ENCODE measurements around the gene ELMO3.
A peak's percentile ranks its signal among the peaks of the same experiment; 100 is the strongest.

The ELMO3 gene, protein sequence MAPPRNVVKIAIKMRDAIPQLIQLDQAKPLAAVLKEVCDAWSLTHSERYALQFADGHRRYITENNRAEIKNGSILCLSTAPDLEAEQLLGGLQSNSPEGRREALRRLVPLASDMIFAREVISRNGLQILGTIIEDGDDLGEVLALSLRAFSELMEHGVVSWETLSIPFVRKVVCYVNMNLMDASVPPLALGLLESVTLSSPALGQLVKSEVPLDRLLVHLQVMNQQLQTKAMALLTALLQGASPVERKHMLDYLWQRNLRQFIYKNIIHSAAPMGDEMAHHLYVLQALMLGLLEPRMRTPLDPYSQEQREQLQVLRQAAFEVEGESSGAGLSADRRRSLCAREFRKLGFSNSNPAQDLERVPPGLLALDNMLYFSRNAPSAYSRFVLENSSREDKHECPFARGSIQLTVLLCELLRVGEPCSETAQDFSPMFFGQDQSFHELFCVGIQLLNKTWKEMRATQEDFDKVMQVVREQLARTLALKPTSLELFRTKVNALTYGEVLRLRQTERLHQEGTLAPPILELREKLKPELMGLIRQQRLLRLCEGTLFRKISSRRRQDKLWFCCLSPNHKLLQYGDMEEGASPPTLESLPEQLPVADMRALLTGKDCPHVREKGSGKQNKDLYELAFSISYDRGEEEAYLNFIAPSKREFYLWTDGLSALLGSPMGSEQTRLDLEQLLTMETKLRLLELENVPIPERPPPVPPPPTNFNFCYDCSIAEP

DNA sequence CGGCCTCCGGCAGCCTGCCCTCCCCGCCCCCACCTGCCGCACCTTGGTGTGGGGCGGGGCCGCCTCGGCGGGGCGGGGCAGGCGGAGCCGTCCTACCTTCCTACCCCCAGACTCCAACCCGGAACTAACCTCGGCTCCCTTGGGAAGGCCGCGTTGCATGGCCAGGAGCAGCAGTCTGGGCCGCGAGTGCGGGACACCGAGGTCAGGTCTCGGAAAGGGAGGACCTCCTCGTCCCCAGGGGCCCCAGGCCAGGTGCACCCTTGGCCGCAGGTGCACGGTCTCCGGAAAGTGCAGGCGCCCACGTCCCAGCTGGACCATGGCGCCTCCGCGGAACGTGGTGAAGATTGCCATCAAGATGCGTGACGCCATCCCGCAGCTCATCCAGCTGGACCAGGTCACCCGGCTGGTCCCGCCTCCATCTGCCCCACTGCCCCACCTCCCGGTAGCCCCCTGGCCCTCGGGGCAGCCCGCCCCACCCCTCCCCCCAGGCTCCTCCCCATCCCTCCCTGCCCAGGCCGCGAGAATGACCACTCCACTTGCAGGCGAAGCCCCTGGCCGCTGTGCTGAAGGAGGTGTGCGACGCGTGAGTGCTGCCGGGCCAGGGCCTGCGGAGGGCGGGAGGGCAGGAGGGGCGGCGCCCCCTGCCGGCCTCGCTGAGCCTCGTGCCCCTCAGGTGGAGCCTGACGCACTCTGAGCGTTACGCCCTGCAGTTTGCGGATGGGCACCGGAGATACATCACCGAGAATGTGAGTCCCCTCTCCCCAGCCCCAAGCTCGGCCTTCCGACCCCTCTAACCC, at the start of gene ELMO3:
ELMO3 (plus strand) TSS at position 121 of the 797 bp plus-strand sequence; CDS start at position 317, 196 bp downstream.
- peak in 8 of 42 donors; percentile 23 to 57 (median 35) for DNase-seq
- intact Hi-C loops (cut with DNase I), result no loop called here

DNA sequence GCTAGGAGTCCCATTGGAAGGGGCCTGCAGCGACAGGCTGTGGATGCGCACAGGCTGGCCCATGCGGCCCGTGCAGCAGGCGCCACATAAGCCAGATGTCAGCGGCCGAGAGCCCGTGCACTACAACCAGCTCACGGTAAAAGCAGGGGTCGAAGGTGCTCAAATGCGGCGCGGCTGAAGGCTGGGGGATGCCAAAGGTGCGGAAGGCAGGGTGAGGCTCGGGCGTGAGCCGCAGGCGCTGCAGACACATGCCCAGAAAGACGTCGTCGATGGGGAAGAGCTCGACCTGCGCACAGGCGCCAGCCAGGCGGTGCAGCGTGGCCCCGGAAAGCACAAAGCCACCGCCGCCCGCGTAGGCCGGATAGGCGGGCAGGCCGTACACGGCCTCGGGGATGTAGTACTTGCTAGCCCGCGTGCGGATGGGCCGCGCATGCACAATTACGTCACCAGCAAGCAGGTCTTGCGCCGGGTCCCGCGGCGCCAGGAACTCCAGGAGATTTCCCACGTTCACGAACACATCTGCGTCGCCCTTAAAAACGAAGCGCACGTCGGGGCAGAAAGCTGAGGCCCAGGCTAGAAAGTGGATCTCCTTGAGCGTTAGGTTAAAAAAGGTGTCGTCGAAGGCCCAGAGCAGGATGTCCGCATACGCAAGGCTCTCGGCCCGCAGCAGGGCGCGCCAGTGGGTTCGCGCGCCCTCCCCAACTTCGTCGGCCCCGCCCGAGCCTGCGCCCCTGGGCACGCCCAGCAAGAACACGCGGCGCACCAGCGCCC, 49.5 kb upstream of the ELMO3 start:
- intact Hi-C loops (cut with DNase I), result loop anchor here (10.0 kb wide), 3 partner anchors 45 to 205 kb away; partner anchors contain the start of gene PHAF1
- peak in 1 of 42 donors; percentile 15 for DNase-seq

DNA sequence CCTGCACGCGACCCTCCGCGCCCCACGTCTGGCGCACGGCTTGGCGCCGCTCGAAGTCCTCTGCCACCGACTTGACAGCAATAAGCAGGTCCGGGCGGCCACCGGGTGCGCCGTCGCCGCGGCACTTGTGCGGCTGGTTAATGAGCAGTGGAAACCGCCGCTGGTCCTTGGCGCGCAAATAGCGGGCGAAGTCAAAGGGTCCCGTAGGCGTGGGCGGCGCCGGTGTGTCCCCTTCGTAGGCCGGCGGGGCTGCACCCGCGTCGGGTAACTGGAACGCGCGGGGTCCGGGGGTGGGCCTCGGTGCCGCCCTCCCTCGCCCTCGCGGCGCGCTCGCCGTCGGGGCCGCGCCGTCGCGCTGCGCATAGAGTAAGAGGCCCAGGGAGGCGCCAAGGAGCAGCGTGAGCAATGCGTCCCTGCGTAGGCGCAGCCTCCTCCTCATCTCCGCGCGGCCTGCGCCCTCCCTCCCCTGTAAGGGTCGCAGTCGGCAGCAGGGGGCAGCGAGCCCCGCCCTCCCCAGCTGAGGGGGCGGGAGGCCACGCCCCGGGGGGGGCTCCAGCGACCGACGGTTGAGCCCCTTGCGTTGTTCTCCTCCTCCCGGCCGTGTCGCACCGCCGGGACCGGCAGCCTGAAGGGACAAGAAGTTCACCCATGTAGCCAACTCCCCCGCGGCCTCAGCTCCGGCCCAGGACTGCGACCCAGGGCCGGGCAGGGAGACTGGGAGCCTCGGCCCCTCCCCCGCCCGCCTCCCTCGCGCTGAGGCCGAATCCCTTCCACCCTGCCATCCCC, 48.7 kb upstream of the ELMO3 start:
- peak in 7 of 42 donors; percentile 30 to 48 (median 47) for DNase-seq
- intact Hi-C loops (cut with DNase I), result loop anchor here (10.0 kb wide), 3 partner anchors 45 to 205 kb away; partner anchors contain the start of gene PHAF1

DNA sequence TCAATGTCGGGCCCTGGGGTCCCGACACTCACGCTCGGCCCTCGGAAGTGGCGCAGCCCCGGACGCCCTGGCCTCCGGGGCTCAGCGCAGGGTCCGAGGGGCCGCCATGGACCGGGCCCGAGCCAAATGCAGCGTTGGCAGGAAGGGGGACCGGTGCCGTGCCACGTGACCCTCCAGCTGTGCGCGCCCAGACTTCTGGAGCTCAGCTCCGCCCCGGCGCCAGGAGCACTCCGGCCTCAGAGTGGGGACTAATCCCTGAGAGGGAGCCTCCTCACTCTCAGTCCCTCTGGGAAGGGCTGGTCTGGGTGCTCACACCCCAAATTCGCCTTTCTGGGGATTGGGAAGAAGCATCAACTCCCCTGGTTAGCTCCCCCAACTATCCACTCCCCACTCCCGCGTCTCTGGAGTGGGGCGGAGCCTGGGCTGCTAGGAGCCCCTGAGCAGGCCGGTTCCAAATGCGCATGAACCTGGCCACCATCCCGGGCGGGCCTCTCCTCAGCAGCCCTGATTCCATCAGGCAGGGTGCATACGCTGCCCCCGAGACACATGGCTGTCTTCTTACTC, 48.0 kb upstream of the ELMO3 start, which contains the start of gene B3GNT9:
B3GNT9 (minus strand) TSS at position 166 of the 564 bp plus-strand sequence. CDS start 513 bp downstream, outside the sequence.
- peak in 40 of 42 donors; percentile 44 to 86 (median 70) for DNase-seq
- intact Hi-C loops (cut with DNase I), result loop anchor here (10.0 kb wide), 3 partner anchors 46 to 206 kb away; partner anchors contain the start of gene PHAF1

DNA sequence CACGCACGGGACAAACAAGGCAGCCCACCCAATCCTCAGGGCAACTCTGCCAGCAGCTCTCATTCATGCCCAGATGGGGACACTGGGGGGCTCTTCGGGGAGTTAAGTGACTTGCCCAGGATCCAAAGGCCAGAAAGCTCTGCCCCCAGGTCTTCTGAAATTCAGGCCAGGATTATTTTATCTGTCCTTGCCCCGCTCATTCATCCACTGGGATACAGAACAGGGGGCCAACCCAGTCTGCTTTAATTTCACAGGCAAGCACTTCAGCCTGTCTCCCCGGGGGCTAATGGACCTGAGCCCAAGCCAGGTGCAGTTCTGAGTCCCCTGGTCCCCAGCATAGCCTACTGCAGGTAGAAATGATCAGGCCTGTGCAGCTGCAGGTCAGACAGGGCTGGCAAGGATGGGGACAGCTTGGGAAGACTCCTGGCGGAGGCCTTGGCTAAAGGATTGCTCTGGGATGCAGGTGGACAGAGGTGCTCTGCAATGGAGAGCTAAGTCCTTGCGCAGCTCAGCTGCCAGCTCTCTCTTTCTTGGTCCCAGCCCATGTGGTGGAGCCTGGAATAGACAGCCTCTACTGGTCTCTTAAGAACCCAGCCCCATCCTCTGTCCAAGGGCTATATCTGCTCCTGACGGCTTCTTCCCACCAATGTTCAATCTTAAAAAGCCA, 47.4 kb upstream of the ELMO3 start:
- DNase-seq, result no peak
- intact Hi-C loops (cut with DNase I), result loop anchor here (10.0 kb wide), 3 partner anchors 47 to 207 kb away; partner anchors contain the start of gene PHAF1

DNA sequence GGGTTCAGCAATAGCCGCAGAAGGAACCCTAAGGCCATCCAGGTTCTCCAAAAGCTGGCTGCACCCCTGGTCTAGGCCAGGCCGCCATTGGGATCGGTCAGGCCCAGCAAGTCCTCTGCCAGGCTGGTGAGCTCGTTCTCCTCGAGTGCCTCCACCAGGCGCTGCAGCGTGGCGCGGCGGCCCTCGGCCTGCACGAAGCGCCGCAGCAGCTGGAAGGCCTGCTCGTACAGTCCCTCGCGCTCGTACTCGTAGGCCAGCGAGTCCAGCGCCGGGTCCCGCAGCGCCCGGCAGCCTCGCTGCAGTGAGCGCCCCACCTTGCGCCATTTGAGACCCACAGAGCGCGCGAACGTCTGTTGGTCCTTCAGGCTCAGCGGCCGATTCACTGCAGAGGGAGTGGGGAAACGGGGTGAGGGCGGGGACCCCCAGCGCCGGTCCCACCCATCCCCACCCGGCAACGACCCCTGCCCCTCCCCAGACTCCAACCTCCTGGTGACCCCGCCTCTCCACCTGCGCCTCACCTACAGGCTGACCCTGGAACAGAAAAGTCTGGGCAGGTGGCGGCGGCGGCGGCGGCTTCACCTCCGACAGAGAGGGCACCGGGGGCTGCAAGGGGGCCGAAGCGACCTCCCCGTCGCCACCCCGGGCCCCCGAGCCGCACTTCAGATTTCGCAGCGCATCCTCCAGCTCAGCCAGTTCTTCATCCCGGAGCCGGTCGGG, 44.2 kb upstream of the ELMO3 start:
- peak in 1 of 42 donors; percentile 15 for DNase-seq
- intact Hi-C loops (cut with DNase I), result loop anchor here (2.0 to 10.0 kb wide), 4 partner anchors 50 to 210 kb away; partner anchors contain the start of gene PHAF1

DNA sequence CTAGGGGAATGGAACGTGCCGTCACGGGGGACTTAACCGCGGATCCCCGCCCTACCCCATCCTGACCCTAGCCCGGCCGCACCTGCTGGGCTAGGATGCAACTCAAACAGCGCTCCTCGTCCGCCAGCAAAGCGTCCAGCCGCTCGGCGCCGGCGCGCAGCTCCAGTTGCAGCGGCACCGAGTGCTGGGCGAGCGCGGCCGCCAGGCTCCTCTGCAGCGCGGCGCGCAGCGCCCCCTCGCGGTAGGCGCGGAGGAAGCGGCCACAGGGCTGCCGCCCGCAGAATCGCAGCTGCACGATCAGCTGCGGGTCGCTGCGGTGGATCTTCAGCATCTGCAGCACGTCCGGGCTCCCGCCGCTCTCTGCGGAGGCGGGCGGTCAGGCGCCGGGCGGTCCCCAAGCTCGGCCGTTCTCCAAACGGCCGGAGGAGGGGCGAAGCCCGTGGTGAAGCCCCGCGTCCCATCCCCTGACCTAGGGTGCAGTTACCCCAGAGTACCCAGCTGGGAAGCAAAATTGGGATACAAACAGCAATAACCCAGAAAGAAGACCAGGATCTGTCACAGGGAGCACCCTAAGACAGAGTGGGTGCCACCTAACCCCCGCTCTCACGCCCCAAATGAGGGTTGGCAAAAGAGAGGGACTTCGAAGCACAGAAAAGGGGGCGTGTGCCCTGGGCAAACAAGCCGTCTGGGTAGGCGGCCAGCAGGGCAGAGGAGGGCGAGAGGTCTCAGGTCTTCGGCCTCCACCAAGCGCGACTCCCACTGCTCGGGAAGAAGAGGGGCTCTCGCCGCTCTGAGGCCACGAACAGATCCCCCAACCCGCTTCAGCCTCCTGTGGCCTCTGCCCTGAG, 43.4 kb upstream of the ELMO3 start:
- DNase-seq, result peak; percentile 42 to 92 (median 82)
- intact Hi-C loops (cut with DNase I), result loop anchor here (2.0 to 10.0 kb wide), 4 partner anchors 51 to 211 kb away; partner anchors contain the start of gene PHAF1

DNA sequence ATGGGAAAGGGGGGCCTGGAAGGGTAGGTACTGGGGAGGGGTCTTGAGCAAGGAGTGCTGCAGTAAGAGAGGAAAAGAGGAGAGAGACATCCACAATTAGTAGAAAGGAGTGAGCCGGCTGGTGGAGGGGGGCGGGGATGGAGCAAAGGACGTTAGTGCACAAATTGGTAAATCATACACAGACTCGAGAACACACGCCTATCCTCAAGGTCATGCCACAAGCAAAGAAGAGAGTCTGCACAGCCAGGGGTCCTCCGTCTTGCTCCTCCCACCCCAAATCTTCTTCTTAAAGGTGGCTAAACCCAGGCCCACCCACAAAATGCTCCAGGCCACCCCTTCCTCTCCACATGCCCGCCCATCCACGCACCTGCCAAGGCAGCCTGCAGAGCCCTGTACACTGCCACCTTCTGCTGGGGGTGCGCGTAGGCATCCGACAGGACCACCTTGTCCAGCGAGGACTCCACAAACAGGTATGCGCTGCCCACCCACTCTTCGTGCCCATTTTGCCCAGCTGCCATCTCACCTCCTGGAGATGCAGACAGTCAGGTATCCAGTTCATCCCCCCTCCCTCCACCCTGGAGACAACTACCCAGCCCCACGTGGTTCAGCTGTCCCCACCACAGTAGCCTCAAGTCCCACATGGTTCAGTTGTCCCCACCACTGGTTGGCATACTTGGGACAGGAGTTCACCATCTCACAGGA, 42.6 kb upstream of the ELMO3 start:
- intact Hi-C loops (cut with DNase I), result loop anchor here (10.0 kb wide), 3 partner anchors 51 to 211 kb away; partner anchors contain the start of gene PHAF1
- DNase-seq, result no peak

DNA sequence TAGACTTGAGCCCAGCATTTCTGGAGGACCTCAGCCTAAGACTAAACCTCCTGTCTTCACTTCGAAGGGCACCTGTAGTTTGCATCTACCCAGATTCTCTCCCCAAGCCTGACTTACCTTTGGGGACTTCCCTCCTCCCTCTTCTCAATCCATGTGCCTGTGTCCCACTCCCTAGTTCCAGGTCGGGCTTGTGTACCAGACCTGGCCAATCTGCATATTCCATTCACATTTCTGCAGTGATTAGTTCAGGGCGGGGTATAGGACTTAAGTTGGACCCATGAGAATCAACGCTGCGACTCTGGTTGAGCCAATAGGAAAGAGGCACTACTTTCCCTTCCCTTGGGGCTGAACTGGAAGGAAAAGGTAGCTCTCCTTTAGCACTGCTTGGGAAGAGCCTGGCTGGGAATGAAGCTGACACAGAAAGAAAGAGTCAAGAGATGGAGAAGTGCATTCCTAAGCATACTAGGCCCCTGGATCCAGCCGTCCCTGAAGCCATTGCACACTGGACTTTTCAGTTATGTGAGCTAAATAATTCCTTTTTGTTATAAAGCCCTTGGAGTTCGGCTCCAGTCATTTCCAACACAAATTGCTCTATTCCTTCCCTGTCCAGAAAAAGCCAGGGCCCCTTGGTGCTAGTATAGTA, 41.7 kb upstream of the ELMO3 start:
- intact Hi-C loops (cut with DNase I), result loop anchor here (10.0 kb wide), 3 partner anchors 52 to 212 kb away; partner anchors contain the start of gene PHAF1
- DNase-seq, result no peak

DNA sequence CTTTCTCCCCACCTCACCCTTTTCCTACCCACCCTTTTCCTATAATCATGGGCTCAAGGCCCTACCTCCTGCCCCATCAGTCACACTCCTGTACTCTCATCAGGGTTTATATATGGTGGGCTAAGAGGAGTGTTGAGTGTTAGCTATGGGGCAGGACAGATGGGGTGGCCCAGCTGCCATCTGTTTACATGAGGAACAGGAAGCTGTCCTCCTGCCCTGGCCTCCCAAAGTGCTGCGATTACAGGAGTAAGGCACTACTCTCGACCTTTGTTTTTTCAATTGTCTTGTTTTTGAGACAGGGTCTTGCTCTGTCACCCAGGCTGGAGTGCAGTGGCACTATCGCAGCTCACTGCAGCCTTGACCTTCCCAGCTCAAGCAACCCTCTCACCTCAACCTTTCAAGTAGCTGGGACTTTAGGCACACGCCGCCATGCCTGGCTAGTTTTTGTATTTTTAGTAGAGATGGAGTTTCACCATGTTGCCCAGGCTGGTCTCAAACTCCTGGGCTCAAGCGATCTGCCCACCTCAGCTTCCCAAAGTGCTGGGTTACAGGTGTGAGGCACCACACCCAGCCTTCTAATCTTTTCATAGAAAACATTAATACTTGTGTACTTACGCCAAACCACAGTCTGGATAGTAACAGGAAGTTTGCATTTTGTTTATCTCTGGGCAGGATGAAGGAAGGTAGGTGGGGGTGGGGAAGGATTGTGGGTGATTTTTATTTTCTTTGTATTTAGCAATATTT, 40.9 kb upstream of the ELMO3 start:
- intact Hi-C loops (cut with DNase I), result loop anchor here (10.0 kb wide), 3 partner anchors 53 to 213 kb away; partner anchors contain the start of gene PHAF1
- DNase-seq, result no peak

DNA sequence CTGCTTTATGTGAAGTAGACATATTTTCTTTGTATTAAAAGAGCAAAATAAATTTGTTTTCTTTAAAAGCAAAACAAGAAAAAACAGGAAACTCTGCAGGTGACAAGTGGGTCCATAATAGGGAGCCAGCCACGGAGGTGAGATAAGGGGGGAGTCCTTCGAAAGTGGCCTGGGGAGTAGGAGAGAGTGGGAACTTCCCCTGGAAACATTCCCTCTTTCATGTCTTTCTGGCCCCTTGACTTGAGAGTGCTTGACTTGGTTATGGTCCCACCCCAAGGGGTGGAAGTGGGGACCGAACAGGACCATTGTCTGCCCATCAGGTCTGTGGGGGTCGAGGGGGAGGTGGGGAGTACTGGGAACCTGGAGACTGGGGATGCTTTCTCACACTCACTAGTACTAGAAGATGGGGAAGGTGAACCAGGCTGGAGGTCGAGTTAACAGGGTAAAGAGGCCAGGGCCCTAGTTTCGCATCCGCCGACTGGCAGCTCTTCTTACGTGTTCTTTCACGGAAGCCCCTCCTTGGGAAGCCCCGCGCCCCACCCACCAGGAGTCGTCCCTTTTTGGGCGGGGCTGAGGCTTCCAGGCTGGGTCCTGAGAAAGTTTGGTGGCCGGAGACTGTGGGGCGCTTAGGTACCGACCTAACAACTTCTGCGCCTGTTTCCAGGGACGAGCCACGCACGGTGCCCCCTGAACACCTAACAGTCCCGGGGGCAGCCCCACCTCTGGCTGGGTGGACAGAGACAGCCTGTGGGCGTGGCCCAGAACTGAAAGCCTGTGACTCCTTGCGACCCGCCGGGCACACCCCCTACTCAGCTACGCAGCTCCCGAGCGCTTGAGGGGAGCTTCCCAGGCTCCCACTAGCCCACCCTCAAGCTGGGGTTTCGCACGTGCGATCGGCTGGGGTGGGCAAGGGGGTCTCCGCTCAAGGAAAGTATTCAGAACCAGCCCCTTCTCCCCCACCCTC, 40.0 kb upstream of the ELMO3 start:
- intact Hi-C loops (cut with DNase I), result loop anchor here (10.0 kb wide), 3 partner anchors 54 to 214 kb away; partner anchors contain the start of gene PHAF1
- no peak for DNase-seq
